HFFc6 (cell line): ENCODE results near the gene BRMS1. TPM values are rescaled to one million over a fixed set of nuclear protein-coding genes. Genes with fewer than 3 reads are reported as not detected.

Experiments
- DNase-seq: peaks from one replicate; pipeline ENCODE4 v3.0.0-alpha.2; 2018
- H3K27ac Mint-ChIP-seq: 2 replicates; pipeline ENCODE4 v1.8.0; 2020; ENCODE audit warnings: mild to moderate bottlenecking, mixed read lengths
- H3K27me3 Mint-ChIP-seq: 2 replicates; pipeline ENCODE4 v1.8.0; 2021; ENCODE audit warnings: mild to moderate bottlenecking, moderate library complexity, mixed read lengths; ENCODE audit not compliant: insufficient read depth
- H3K36me3 Mint-ChIP-seq: 2 replicates; pipeline ENCODE4 v1.8.0; 2021; ENCODE audit warnings: low read depth, mixed read lengths
- H3K4me1 Mint-ChIP-seq: 2 replicates; pipeline ENCODE4 v1.8.0; 2020; ENCODE audit warnings: low read depth, mixed read lengths
- H3K4me3 Mint-ChIP-seq: 2 replicates; pipeline ENCODE4 v1.8.0; 2020; ENCODE audit warnings: mild to moderate bottlenecking, moderate library complexity, mixed read lengths
- H3K9me3 Mint-ChIP-seq: 2 replicates; pipeline ENCODE4 v1.8.0; 2020; ENCODE audit warnings: mild to moderate bottlenecking, mixed read lengths
- CTCF ChIP-seq: fragments of 200-600 bp; sonication (generic); IDR thresholded peaks from 2 replicates; pipeline ENCODE4 v1.5.0; 2021; ENCODE audit warnings: antibody characterized with exemption, mild to moderate bottlenecking
- total RNA-seq, 6 experiments: library from RNA; stranded (reverse); fragmentation: NEBNext Ultra II Directional; extraction: Animal tissue kit (Norgen Biotek cat#: 25700); gene quantifications; 2 replicates in 1 of 6; 3 replicates in 5 of 6; pipeline ENCODE4 v1.2.3, GENCODE V29; 2021

Gene BRMS1
- total RNA-seq, 6 experiments from 2014 or later, result 41.2 to 66.6 (median 61.2) TPM

GRCh38 chr11:66317322-66317722 is 27.6 kb downstream of the BRMS1 start:
- peaks cover 48% of the 10 kb centered on the region for H3K4me1 Mint-ChIP-seq
- H3K9me3 Mint-ChIP-seq, result peaks cover 11% of the 10 kb centered on the region
- H3K4me3 Mint-ChIP-seq, result peak overlapping the region; percentile 70
- H3K27me3 Mint-ChIP-seq, result peaks cover 8% of the 10 kb centered on the region
- DNase-seq, result peak; percentile 35
- peaks cover 29% of the 10 kb centered on the region for H3K36me3 Mint-ChIP-seq
- H3K27ac Mint-ChIP-seq, result peak overlapping the region; percentile 91
- no peak for TF ChIP-seq CTCF

DNA sequence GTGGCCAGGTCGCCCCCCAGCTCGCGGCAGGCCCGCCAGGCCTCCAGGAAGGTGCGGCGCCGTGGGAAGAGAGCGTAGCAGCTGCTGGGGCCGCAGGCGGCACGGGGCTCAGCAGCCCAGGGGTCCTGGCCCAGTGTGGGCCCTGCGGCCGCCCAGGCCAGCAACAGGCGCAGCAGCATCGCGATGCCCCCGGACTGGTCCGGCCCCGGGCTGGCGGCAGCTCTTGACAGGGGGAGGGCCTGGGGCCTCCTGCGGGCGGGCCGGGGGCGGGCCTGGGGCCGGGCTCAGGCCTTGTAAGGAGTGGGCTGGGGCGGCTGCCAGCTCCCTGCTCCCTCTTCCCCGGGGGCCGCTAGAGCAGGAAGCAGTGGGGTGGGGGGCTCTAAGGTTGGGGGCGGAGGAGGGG is 28.1 kb downstream of the BRMS1 start, which contains the start of gene CD248:
Gene CD248 (minus strand): TSS at position 196 of the 403 bp plus-strand sequence. CDS start 17 bp downstream, at position 179.
- H3K4me3 Mint-ChIP-seq, result peak within 1 kb of the TSS; percentile 91
- peaks cover 9% of the 10 kb centered on the region for H3K27me3 Mint-ChIP-seq
- H3K27ac Mint-ChIP-seq, result peak within 1 kb of the TSS; percentile 97
- peak; percentile 49 for DNase-seq
- no peak for TF ChIP-seq CTCF
- H3K36me3 Mint-ChIP-seq, result peaks cover 29% of the 10 kb centered on the region
- peaks cover 11% of the 10 kb centered on the region for H3K9me3 Mint-ChIP-seq
- peaks cover 53% of the 10 kb centered on the region for H3K4me1 Mint-ChIP-seq

GRCh38 chr11:66315921-66316811 is 28.7 kb downstream of the BRMS1 start:
- Mint-ChIP-seq H3K27me3 (peaks cover 9% of the 10 kb centered on the region), H3K4me1 (peaks cover 57% of the 10 kb centered on the region), H3K4me3 (peak overlapping the region; percentile 91), H3K36me3 (peaks cover 29% of the 10 kb centered on the region), H3K9me3 (peaks cover 11% of the 10 kb centered on the region), H3K27ac (peak overlapping the region; percentile 97)
- no peak for TF ChIP-seq CTCF
- no peak for DNase-seq

- Mint-ChIP-seq H3K4me1 (peaks cover 57% of the 10 kb centered on the region), H3K27ac (peak overlapping the region; percentile 97), H3K4me3 (peak overlapping the region; percentile 91), H3K9me3 (peaks cover 11% of the 10 kb centered on the region), H3K27me3 (peaks cover 9% of the 10 kb centered on the region), H3K36me3 (peaks cover 29% of the 10 kb centered on the region)
- no peak for TF ChIP-seq CTCF
- no peak for DNase-seq
Measured at GRCh38 chr11:66315498-66315885, 29.4 kb downstream of the BRMS1 start.

DNA sequence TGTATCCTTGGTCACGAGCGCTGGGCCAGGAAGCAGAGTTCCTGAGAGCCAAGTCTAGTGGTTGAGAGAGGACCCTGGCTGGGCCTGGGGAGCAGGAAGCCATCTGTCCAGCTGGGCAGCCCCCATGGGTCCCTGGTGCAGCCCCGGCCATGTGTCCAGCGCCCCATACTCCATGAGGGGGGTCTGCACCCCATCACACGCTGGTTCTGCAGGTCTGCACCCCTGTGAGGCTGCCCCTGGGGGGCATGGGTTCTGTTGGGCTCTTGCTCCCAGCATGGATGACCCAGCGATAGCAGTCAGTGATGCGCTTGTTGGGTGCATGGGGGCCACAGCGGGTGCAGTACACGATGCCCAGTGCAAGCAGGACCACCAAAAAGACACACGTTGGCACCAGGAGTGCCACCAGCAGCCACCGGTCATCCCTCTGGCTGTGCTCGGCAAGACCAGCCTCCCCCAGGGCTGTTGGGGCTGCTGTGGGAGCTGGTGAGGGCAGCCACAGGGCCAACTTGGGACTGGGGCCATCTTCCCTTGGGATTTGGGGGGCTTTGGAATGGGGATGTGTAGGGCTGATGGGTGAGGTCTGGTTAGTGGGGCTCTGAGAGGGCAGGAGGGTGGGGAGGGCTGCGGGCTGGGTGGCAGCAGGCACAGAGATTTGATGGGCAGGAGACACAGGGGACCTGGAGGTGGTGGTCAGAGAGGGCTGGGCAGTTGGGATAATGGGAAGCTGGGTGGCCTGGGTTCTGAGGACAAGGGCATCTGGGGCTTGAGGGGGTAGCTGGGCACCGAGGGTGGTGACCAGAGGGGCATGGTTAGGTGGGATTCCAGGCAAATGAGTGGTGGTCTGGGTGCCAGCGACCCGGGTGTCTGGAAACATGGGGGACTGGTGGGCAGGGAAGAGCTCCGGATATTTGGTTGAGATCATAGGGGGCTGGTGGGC is 30.1 kb downstream of the BRMS1 start:
- Mint-ChIP-seq H3K27me3 (peaks cover 9% of the 10 kb centered on the region), H3K9me3 (peaks cover 5% of the 10 kb centered on the region), H3K4me1 (peaks cover 57% of the 10 kb centered on the region), H3K27ac (peak overlapping the region; percentile 97), H3K36me3 (peaks cover 22% of the 10 kb centered on the region), H3K4me3 (peak overlapping the region; percentile 91)
- TF ChIP-seq CTCF, result no peak
- DNase-seq, result no peak
